Smooth muscle cell of the umbilical artery (primary cell): ENCODE measurements around the gene BRMS1L. TPM values are rescaled to one million over a fixed set of nuclear protein-coding genes. Genes with fewer than 3 reads are reported as not detected.

Experiments
- total RNA-seq: library from RNA; depleted of rRNA; stranded (reverse); fragments of >200 nt; gene quantifications from 2 replicates; pipeline ENCODE4 v1.2.3, GENCODE V29; 2014

Gene BRMS1L, protein sequence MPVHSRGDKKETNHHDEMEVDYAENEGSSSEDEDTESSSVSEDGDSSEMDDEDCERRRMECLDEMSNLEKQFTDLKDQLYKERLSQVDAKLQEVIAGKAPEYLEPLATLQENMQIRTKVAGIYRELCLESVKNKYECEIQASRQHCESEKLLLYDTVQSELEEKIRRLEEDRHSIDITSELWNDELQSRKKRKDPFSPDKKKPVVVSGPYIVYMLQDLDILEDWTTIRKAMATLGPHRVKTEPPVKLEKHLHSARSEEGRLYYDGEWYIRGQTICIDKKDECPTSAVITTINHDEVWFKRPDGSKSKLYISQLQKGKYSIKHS
- total RNA-seq: 4.8 and 5.3 TPM in 2 replicates

DNA sequence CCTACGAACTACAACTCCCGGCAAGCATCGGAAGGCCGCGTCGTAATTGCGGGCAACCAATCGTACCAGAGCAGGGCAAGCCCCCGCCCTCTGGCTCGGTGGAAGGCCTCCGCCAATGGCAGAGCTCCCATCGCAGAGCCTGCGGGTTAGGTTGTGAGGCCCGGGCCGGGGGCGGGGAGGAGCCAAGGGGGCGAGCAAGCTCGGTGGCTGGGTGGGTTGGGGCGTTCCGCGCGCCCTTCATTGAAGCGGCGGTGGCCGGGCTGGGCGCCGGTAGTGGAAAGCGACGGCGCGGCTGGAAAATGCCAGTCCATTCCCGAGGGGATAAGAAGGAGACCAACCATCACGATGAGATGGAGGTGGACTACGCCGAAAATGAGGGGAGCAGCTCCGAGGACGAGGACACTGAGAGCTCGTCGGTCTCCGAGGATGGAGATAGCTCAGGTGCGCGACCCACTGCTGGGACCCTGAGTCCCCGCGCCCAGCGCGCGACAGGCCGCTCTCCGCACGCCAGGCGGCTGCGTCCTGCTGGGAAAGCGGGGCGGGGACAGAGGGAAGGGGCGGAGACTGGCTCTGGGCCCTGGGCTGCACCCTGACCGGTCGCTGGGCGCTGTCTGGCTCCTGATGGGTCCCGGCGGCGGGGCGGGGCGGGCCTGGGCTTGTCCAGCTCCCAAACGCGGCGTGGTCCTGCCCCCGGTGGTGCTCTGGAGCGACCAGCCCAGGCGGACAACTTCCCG lies at the start of gene BRMS1L:
Gene BRMS1L, plus strand, starts transcription at position 121 of the 734 bp plus-strand sequence. Its CDS starts 179 bp downstream, at position 300.

DNA sequence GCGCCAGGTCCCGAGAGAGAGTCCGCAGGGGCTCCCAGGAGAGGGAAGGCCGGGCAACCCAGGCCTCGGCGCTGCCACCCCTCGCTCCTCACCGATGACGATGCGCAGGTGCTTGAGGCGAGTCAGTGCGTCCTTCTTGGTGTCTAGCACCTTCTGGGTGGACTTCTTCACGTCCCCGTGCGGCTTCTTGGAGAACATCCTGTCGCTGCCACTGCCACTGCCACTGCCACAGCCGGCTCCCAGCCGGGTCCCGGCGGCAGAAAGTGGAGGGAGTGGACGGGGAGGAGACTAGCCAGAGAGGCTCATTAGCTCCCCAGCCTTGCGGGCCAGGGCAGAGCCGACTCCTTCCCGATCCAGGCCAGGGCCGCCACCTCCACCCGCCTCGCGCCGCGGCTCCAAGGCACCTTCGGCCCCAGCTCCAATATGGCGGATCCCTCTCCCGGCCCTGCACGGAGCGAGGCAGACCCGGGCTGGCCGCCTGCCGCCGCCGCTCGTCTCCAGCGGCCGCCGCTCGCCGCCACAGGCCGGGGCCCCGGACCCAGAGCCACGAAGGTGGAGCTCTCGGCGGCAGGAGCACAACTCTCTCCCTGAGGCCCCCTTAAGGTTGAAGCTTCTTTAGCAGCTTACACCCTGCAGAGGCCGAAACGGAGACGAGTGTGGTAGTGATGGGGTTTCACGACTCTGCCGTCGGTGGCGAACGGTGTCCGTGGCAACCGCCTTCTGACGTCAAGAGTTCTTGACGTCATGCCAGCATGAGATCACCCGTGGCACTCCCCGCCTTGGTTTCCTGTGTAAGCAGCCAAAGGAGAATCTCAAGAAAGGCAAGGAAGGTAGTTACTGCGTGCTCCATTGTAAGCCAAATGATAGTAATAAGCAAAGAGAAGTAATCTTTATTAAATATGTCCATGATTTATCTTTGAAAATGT lies 17.2 kb upstream of the BRMS1L start, which contains the start of gene RALGAPA1:
Gene RALGAPA1, minus strand, starts transcription at position 658 of the 926 bp plus-strand sequence. Its CDS starts 460 bp downstream, at position 198.

Other genes starting within 250 kb of the BRMS1L start
- 28.5 and 29.1 TPM in 2 replicates for gene RALGAPA1, start 17.0 kb upstream of the BRMS1L start, total RNA-seq